ENCODE measurements around the gene MOB3A. TPM values are rescaled to one million over a fixed set of nuclear protein-coding genes. Genes with fewer than 3 reads are reported as not detected.
A peak's percentile ranks its signal among the peaks of the same experiment; 100 is the strongest.

Gene MOB3A
- total RNA-seq (131 TPM), polyA plus RNA-seq (10 to 100 TPM; 73.6 to 91.1 (median 88.0) TPM)

DNA sequence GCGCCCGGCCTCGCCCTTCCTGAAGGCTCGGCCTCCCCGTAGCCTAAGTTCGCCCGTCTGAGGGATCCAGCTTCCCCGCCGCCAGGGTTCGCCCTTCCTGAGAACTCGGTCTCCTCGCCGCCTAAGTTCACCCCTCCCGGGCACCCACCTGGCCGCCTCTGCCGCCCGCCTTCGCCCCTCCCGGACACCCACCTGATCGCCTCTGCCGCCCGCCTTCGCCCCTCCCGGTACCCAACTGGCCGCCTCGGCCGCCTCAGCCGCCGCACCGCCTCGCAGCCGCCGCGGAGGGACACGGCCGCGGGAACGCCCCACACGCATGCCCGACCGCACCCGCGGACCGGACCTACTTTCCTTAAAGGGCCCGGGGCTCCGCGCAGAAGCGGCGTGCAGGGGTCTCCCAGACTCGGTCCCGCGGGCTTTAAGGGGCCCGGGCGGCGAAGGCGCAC lies at the start of gene MOB3A:
MOB3A (minus strand) TSS at position 293 of the 446 bp plus-strand sequence. CDS start 17,766 bp downstream, outside the sequence.
- H3K27me3 ChIP-seq (ENCODE audit: control insufficient read depth, insufficient read depth, low read length) = no peaks in the 10 kb centered on the region
- ATAC-seq (ENCODE audit: low read depth in 2 of 2) (peak; percentile 50), DNase-seq (peak in 2 of 3 donors; percentile 94 to 97)
- peak within 1 kb of the TSS; percentile 94 to 97 (median 96) for H3K27ac Mint-ChIP-seq
- no peaks in the 10 kb centered on the region for H3K9me3 ChIP-seq (ENCODE audit: control insufficient read depth in 2 of 2, low read length in 2 of 2)
- H3K4me1 Mint-ChIP-seq = peaks cover 0 to 40% (median 14%) of the 10 kb centered on the region in 4 donors
- peak within 1 kb of the TSS; percentile 89 for H3K4me3 ChIP-seq (ENCODE audit: low read depth, low read length)
- peaks cover 52% of the 10 kb centered on the region for H3K4me1 ChIP-seq (ENCODE audit: control insufficient read depth, insufficient read depth, low read length, poor library complexity, severe bottlenecking)
- peak within 1 kb of the TSS; percentile 96 to 99 (median 98) for H3K4me3 Mint-ChIP-seq
- peak within 1 kb of the TSS; percentile 88 for H3K27ac ChIP-seq (ENCODE audit: insufficient read depth, low read length, poor library complexity, severe bottlenecking)
- H3K9me3 Mint-ChIP-seq = peaks cover 0 to 3% (median 0%) of the 10 kb centered on the region in 7 donors
- peaks cover 4% of the 10 kb centered on the region for H3K27me3 Mint-ChIP-seq
- H3K36me3 ChIP-seq (ENCODE audit: control insufficient read depth, insufficient read depth, low read length) = peaks cover 19% of the 10 kb centered on the region
- peaks cover 6% of the 10 kb centered on the region for H3K36me3 Mint-ChIP-seq

DNA sequence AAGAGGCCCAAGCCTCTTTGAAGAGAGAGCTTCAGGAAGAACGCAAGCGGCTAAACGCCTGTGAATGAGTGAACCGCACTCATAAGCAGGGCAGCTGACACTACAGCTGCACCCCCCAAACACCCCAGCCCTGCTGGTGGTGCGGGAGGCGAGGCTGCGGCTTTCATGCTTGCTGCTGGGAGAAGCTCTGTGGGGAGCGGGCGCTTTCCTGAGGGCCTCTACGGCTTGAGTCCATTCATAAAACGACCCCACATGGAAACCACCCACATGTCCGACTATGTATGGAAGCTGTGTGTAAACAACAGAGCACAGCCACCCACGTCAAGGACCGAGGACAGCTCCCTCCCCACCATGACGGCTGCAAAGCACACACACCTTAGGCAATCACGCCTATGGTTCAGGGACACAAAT lies 49.7 kb upstream of the MOB3A start:
- no peak overlapping the region for H3K27ac Mint-ChIP-seq
- no peaks in the 10 kb centered on the region for H3K27me3 Mint-ChIP-seq
- H3K9me3 Mint-ChIP-seq = no peaks in the 10 kb centered on the region
- H3K36me3 Mint-ChIP-seq = no peaks in the 10 kb centered on the region
- DNase-seq = no peak
- Histone ChIP-seq H3K4me3 (ENCODE audit: low read depth, low read length) (no peak overlapping the region), H3K27me3 (ENCODE audit: control insufficient read depth, insufficient read depth, low read length) (no peaks in the 10 kb centered on the region), H3K27ac (ENCODE audit: insufficient read depth, low read length, poor library complexity, severe bottlenecking) (no peak overlapping the region), H3K4me1 (ENCODE audit: control insufficient read depth, insufficient read depth, low read length, poor library complexity, severe bottlenecking) (peaks cover 33% of the 10 kb centered on the region), H3K36me3 (ENCODE audit: control insufficient read depth, insufficient read depth, low read length) (no peaks in the 10 kb centered on the region), H3K9me3 (ENCODE audit: control insufficient read depth in 2 of 2, low read length in 2 of 2) (no peaks in the 10 kb centered on the region)
- H3K4me3 Mint-ChIP-seq = peak overlapping the region in 2 of 4 donors; percentile 22 to 74
- no peak for ATAC-seq (ENCODE audit: low read depth in 2 of 2)
- peaks cover 6 to 52% (median 21%) of the 10 kb centered on the region in 4 donors for H3K4me1 Mint-ChIP-seq

DNA sequence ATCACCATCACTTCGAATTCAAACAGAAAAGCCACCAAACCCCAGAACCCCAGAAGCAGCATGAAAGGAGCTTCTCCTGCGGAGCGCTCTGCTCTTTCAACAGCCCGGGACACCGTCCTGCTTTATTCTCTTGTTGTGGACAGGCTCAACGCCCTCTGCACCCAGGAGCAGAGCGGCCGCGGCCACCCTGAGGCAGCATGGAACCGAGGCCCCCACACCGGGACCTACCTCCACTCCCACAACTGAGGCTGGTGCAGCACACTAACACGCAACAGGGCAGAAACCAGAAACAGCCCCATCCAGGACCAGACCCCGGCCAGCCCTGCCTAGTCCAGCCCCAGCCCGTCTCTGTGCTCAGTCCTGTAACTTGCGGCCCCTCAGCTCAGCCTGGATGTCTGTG lies 48.1 kb upstream of the MOB3A start:
- H3K4me1 ChIP-seq (ENCODE audit: control insufficient read depth, insufficient read depth, low read length, poor library complexity, severe bottlenecking) = peaks cover 17% of the 10 kb centered on the region

DNA sequence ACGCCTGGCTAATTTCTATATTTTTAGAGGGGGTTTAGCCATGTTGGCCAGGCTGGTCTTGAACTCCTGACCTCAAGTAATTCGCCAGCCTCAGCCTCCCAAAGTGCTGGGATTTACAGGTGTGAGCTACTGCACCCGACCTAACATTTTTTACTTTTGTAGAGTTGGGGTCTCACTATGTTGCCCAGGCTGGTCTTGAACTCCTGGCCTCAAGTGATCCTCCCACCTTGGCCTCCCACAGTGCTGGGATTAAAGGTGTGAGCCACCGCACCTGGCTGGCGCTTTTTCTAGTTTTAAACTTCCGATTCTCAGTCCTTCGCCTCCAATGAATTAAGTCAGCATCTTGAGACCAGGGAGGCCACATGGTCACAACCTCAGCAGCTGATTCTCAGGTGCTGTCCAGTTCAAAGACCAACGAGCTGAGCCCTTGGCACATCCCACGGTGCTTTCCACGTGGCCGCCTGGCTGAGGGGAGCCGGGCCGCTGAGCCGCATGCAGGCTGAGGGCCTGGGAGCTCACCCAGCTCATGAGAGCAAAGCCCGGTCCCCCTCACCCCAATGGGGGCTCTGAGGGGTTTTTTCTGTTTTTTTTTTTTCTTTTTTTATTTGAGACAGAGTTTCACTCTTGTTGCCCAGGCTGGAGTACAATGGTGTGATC lies 46.2 kb upstream of the MOB3A start:
- Histone ChIP-seq H3K9me3 (ENCODE audit: control insufficient read depth in 2 of 2, low read length in 2 of 2) (no peaks in the 10 kb centered on the region), H3K27ac (ENCODE audit: insufficient read depth, low read length, poor library complexity, severe bottlenecking) (no peak overlapping the region), H3K4me3 (ENCODE audit: low read depth, low read length) (no peak overlapping the region), H3K4me1 (ENCODE audit: control insufficient read depth, insufficient read depth, low read length, poor library complexity, severe bottlenecking) (peaks cover 1% of the 10 kb centered on the region), H3K36me3 (ENCODE audit: control insufficient read depth, insufficient read depth, low read length) (peaks cover 25% of the 10 kb centered on the region), H3K27me3 (ENCODE audit: control insufficient read depth, insufficient read depth, low read length) (no peaks in the 10 kb centered on the region)
- Mint-ChIP-seq H3K27ac (no peak overlapping the region), H3K27me3 (no peaks in the 10 kb centered on the region), H3K9me3 (no peaks in the 10 kb centered on the region), H3K36me3 (no peaks in the 10 kb centered on the region), H3K4me1 (peaks cover 0 to 26% (median 5%) of the 10 kb centered on the region in 4 donors), H3K4me3 (no peak overlapping the region)
- ATAC-seq (ENCODE audit: low read depth in 2 of 2) (no peak), DNase-seq (no peak)

More for the DNA sequence above, 48.1 kb upstream of the MOB3A start:
- Histone ChIP-seq H3K27me3 (ENCODE audit: control insufficient read depth, insufficient read depth, low read length) (no peaks in the 10 kb centered on the region), H3K36me3 (ENCODE audit: control insufficient read depth, insufficient read depth, low read length) (peaks cover 11% of the 10 kb centered on the region), H3K9me3 (ENCODE audit: control insufficient read depth in 2 of 2, low read length in 2 of 2) (no peaks in the 10 kb centered on the region), H3K27ac (ENCODE audit: insufficient read depth, low read length, poor library complexity, severe bottlenecking) (no peak overlapping the region), H3K4me3 (ENCODE audit: low read depth, low read length) (no peak overlapping the region)
- Mint-ChIP-seq H3K4me1 (peaks cover 6 to 39% (median 15%) of the 10 kb centered on the region in 4 donors), H3K27me3 (no peaks in the 10 kb centered on the region), H3K36me3 (no peaks in the 10 kb centered on the region), H3K4me3 (peak overlapping the region in 1 of 4 donors; percentile 27), H3K27ac (no peak overlapping the region), H3K9me3 (no peaks in the 10 kb centered on the region)
- ATAC-seq (ENCODE audit: low read depth in 2 of 2) (no peak), DNase-seq (no peak)

DNA sequence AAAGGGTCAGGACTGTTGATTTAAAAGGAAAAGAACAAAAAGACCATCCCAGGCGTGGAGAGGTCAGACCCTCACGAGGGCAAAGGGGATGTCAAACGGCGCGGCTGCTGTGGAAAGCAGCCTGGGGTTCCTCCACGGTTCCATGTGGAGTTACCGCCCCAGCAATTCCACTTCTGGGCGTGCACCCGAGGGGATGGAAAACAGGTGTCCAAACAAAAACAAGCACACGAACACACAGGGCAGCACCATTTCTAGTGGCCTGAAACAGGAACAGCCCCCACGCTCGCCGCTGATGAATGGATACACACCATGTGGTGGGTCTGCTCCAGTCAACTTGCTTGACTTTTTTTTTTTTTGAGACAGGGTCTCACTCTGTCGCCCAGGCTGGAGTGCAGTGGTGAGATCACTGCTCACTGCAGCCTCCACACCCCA lies 44.0 kb upstream of the MOB3A start:
- Histone ChIP-seq H3K27ac (ENCODE audit: insufficient read depth, low read length, poor library complexity, severe bottlenecking) (no peak overlapping the region), H3K4me1 (ENCODE audit: control insufficient read depth, insufficient read depth, low read length, poor library complexity, severe bottlenecking) (no peaks in the 10 kb centered on the region), H3K4me3 (ENCODE audit: low read depth, low read length) (no peak overlapping the region), H3K9me3 (ENCODE audit: control insufficient read depth in 2 of 2, low read length in 2 of 2) (no peaks in the 10 kb centered on the region), H3K27me3 (ENCODE audit: control insufficient read depth, insufficient read depth, low read length) (no peaks in the 10 kb centered on the region), H3K36me3 (ENCODE audit: control insufficient read depth, insufficient read depth, low read length) (peaks cover 35% of the 10 kb centered on the region)
- no peak for ATAC-seq (ENCODE audit: low read depth in 2 of 2)
- Mint-ChIP-seq H3K4me3 (no peak overlapping the region), H3K9me3 (no peaks in the 10 kb centered on the region), H3K27me3 (no peaks in the 10 kb centered on the region), H3K4me1 (peaks cover 0 to 13% (median 4%) of the 10 kb centered on the region in 4 donors), H3K36me3 (peaks cover 3% of the 10 kb centered on the region), H3K27ac (no peak overlapping the region)
- DNase-seq = no peak

DNA sequence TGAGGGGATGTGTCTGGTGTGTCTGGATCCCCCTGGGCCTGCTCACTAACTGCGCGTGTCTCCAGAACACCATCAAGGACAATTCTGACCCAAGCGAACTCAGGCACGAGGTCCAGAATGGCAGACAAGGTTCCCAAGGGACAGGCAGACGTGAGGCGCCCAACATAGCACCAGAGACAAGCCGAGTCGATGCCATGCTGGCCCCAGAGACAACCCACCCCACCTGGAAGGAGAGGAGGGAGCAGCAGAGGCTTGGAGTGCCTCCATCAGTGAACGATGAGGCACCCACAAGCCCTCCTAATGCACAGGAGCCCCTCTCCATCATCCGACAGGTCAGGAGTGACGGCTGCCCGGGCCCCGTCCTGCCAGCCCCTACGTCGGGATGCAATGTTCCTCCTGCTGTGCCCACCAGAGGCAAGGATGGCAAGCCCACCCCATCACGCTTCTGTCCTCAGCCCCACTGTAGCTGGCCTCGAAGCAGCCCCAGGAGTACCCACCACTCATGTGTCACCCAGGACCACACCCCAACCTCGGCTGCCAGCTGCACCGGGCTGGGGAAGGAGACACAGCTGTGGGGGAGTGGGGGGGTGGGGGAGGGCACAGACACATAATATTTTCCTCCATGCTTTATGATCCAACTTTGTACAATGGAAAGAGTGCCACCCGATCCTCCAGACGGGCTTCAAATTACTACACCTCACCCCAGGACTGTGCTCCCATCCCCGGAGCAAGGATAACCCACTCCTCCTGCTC lies 43.4 kb upstream of the MOB3A start:
- Histone ChIP-seq H3K27ac (ENCODE audit: insufficient read depth, low read length, poor library complexity, severe bottlenecking) (no peak overlapping the region), H3K27me3 (ENCODE audit: control insufficient read depth, insufficient read depth, low read length) (no peaks in the 10 kb centered on the region), H3K9me3 (ENCODE audit: control insufficient read depth in 2 of 2, low read length in 2 of 2) (no peaks in the 10 kb centered on the region), H3K36me3 (ENCODE audit: control insufficient read depth, insufficient read depth, low read length) (peaks cover 35% of the 10 kb centered on the region), H3K4me3 (ENCODE audit: low read depth, low read length) (no peak overlapping the region), H3K4me1 (ENCODE audit: control insufficient read depth, insufficient read depth, low read length, poor library complexity, severe bottlenecking) (no peaks in the 10 kb centered on the region)
- Mint-ChIP-seq H3K36me3 (peaks cover 3% of the 10 kb centered on the region), H3K27me3 (no peaks in the 10 kb centered on the region), H3K9me3 (no peaks in the 10 kb centered on the region), H3K4me3 (no peak overlapping the region), H3K4me1 (peaks cover 0 to 7% (median 2%) of the 10 kb centered on the region in 4 donors), H3K27ac (no peak overlapping the region)
- ATAC-seq (ENCODE audit: low read depth in 2 of 2) (no peak), DNase-seq (no peak)

DNA sequence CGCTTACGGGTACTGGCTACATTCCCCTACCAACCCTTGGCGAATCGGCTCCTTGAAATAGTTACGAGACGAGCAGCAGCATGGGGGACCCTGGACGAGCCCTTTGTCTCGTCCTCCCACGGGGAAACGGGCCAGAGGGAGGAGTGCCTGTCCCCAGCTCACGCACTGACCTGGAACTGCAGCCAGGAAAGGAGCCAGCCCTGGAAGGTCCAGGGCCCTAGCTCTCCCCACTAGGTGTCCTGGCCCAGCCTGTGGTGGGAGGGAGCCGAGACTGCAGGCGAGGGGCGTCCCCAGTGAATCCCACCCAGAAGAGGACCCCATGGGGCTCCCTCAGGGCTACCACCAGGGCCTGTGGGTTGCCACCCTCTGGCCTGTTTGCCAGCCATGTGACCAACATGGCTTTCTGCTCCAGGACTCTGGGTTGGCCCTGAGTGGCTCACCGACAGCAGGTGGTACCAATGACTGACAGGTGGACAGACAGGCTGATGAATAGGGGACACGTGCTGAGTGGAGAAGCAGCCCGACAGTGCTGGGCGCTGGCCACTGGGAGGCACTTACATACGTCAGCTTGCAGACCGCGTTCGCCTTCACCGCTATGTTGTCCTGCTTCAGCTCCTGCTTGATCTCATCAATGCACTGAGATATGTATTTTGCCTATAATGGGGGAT lies 42.1 kb upstream of the MOB3A start:
- Mint-ChIP-seq H3K36me3 (peaks cover 4% of the 10 kb centered on the region), H3K27me3 (no peaks in the 10 kb centered on the region), H3K9me3 (no peaks in the 10 kb centered on the region), H3K27ac (peak overlapping the region in 1 of 3 donors; percentile 43), H3K4me1 (peaks cover 0 to 7% (median 1%) of the 10 kb centered on the region in 4 donors), H3K4me3 (no peak overlapping the region)
- Histone ChIP-seq H3K36me3 (ENCODE audit: control insufficient read depth, insufficient read depth, low read length) (peaks cover 36% of the 10 kb centered on the region), H3K4me3 (ENCODE audit: low read depth, low read length) (no peak overlapping the region), H3K9me3 (ENCODE audit: control insufficient read depth in 2 of 2, low read length in 2 of 2) (no peaks in the 10 kb centered on the region), H3K27ac (ENCODE audit: insufficient read depth, low read length, poor library complexity, severe bottlenecking) (no peak overlapping the region), H3K27me3 (ENCODE audit: control insufficient read depth, insufficient read depth, low read length) (no peaks in the 10 kb centered on the region), H3K4me1 (ENCODE audit: control insufficient read depth, insufficient read depth, low read length, poor library complexity, severe bottlenecking) (no peaks in the 10 kb centered on the region)
- no peak for ATAC-seq (ENCODE audit: low read depth in 2 of 2)
- DNase-seq = no peak

Data from CD4-positive, CD25-positive, alpha-beta regulatory T cell (primary cell).